ENCODE data around the gene HDGF. TPM values are rescaled to one million over a fixed set of nuclear protein-coding genes. Genes with fewer than 3 reads are reported as not detected.

HDGF gene
- total RNA-seq, 1 experiment from 2014 or later: 325 TPM

DNA sequence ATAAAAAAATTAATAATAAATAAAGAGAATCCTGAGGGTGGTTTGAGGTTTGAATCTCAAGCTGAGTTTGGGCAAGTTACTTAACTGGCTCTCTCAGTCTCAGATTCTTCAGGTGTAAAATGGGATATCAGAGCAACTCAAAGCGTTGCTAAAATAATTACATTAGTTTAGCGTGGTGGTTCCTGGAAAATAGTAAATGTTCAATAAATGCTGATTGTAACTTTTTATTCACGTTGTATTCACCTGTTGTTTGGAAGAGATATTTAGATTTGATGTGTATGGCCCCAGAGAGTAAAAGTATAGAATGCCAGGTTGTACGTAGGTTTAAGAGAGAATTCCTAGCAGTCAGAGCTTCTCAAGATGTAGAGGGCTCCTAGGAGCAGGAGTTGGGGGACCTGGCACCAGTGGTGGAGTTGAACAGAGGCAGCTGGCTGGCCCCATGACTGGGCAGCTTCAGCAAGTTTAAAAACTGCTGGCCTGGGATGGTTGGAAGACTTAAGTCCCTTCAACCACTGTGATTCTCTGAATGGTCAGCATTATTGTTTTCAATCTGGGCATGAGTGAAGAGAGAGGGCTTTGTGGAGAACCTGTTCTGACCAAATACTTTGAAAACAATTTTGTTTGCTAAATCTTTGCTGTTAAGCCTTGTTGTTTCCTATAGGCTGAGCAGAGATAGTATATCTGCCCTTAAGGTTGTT, 38.3 kb upstream of the HDGF start:
- Histone ChIP-seq H3K9me3 (ENCODE audit: control insufficient read depth, insufficient read depth, low read depth, low read length) (no peaks in the 10 kb centered on the region), H3K27ac (ENCODE audit: low read length) (no peak overlapping the region), H3K4me3 (ENCODE audit: low read depth in 2 of 2, low read length in 2 of 2) (no peak overlapping the region), H3K4me1 (ENCODE audit: control insufficient read depth, insufficient read depth, low read length) (no peaks in the 10 kb centered on the region), H3K36me3 (ENCODE audit: control insufficient read depth, insufficient read depth, low read length) (peaks cover 7% of the 10 kb centered on the region; the same call in 1 of the 2 replicates), H3K27me3 (ENCODE audit: control insufficient read depth, insufficient read depth, low read length) (no peaks in the 10 kb centered on the region)
- intact Hi-C loops (cut with micrococcal nuclease; ENCODE audit: unreplicated experiment): no loop called here
- no peak for TF ChIP-seq SIN3A (IDR thresholded peaks at IDR 0.05; ENCODE audit: borderline replicate concordance, insufficient read depth, low read depth, low read length)
- no peak for TF ChIP-seq TCF7L2 (IDR thresholded peaks at IDR 0.05; ENCODE audit: low read depth, low read length)
- TF ChIP-seq, protein P1, sequence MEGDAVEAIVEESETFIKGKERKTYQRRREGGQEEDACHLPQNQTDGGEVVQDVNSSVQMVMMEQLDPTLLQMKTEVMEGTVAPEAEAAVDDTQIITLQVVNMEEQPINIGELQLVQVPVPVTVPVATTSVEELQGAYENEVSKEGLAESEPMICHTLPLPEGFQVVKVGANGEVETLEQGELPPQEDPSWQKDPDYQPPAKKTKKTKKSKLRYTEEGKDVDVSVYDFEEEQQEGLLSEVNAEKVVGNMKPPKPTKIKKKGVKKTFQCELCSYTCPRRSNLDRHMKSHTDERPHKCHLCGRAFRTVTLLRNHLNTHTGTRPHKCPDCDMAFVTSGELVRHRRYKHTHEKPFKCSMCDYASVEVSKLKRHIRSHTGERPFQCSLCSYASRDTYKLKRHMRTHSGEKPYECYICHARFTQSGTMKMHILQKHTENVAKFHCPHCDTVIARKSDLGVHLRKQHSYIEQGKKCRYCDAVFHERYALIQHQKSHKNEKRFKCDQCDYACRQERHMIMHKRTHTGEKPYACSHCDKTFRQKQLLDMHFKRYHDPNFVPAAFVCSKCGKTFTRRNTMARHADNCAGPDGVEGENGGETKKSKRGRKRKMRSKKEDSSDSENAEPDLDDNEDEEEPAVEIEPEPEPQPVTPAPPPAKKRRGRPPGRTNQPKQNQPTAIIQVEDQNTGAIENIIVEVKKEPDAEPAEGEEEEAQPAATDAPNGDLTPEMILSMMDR (IDR thresholded peaks at IDR 0.05): no peak
- no peak for TF ChIP-seq POLR2AphosphoS5 (IDR thresholded peaks at IDR 0.05; ENCODE audit: low read depth, low read length)
- TF ChIP-seq, protein P2, sequence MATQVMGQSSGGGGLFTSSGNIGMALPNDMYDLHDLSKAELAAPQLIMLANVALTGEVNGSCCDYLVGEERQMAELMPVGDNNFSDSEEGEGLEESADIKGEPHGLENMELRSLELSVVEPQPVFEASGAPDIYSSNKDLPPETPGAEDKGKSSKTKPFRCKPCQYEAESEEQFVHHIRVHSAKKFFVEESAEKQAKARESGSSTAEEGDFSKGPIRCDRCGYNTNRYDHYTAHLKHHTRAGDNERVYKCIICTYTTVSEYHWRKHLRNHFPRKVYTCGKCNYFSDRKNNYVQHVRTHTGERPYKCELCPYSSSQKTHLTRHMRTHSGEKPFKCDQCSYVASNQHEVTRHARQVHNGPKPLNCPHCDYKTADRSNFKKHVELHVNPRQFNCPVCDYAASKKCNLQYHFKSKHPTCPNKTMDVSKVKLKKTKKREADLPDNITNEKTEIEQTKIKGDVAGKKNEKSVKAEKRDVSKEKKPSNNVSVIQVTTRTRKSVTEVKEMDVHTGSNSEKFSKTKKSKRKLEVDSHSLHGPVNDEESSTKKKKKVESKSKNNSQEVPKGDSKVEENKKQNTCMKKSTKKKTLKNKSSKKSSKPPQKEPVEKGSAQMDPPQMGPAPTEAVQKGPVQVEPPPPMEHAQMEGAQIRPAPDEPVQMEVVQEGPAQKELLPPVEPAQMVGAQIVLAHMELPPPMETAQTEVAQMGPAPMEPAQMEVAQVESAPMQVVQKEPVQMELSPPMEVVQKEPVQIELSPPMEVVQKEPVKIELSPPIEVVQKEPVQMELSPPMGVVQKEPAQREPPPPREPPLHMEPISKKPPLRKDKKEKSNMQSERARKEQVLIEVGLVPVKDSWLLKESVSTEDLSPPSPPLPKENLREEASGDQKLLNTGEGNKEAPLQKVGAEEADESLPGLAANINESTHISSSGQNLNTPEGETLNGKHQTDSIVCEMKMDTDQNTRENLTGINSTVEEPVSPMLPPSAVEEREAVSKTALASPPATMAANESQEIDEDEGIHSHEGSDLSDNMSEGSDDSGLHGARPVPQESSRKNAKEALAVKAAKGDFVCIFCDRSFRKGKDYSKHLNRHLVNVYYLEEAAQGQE (IDR thresholded peaks at IDR 0.05; ENCODE audit: insufficient read depth in 1 of 2, low read depth in 2 of 2, low read length in 1 of 2): no peak
- in situ Hi-C loops (cut with HindIII; ENCODE audit: low pct_unique_long_range_greater_than_20kb, low sequenced_read_pairs): no loop called here
- ATAC-seq (no peak), DNase-seq (ENCODE audit: low read depth, low spot score) (no peak)
- ChIA-PET CTCF (no interaction called here), POLR2A (interaction anchor here (0.6 kb wide), 1 partner anchor 23 kb away, joined by 6 read pairs; no protein-coding TSS in a partner anchor)
- BruUV-seq (replicated peaks): TSS peak; percentile 51

DNA sequence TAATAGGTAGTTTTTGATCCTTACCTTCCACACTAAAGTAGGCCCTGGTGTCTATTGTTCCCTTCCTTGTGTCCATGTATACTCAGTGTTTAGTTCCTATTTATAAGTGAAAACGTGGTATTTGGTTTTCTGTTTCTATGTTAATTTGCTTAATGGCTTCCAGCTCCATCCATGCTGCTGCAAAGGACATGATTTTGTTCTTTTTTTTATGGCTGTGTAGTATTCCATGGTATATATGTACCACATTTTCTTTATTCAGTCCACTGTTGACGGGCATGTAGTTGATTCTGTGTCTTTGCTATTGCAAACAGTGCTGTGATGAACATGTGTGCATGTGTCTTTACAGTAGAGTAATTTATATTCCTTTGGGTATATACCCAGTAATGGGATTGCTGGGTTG, 36.7 kb upstream of the HDGF start:
- ChIA-PET POLR2A (no interaction called here), CTCF (no interaction called here)
- TF ChIP-seq POLR2AphosphoS5 (IDR thresholded peaks at IDR 0.05; ENCODE audit: low read depth, low read length) (no peak), SIN3A (IDR thresholded peaks at IDR 0.05; ENCODE audit: borderline replicate concordance, insufficient read depth, low read depth, low read length) (no peak), TCF7L2 (IDR thresholded peaks at IDR 0.05; ENCODE audit: low read depth, low read length) (no peak)
- TF ChIP-seq, protein P2 (IDR thresholded peaks at IDR 0.05; ENCODE audit: insufficient read depth in 1 of 2, low read depth in 2 of 2, low read length in 1 of 2): no peak
- TF ChIP-seq, protein P1 (IDR thresholded peaks at IDR 0.05): no peak
- in situ Hi-C loops (cut with HindIII; ENCODE audit: low pct_unique_long_range_greater_than_20kb, low sequenced_read_pairs) (no loop called here), intact Hi-C loops (cut with micrococcal nuclease; ENCODE audit: unreplicated experiment) (no loop called here)
- DNase-seq (ENCODE audit: low read depth, low spot score): no peak
- Histone ChIP-seq H3K4me1 (ENCODE audit: control insufficient read depth, insufficient read depth, low read length) (no peaks in the 10 kb centered on the region), H3K36me3 (ENCODE audit: control insufficient read depth, insufficient read depth, low read length) (peaks cover 3% of the 10 kb centered on the region), H3K4me3 (ENCODE audit: low read depth in 2 of 2, low read length in 2 of 2) (no peak overlapping the region), H3K27ac (ENCODE audit: low read length) (no peak overlapping the region), H3K27me3 (ENCODE audit: control insufficient read depth, insufficient read depth, low read length) (no peaks in the 10 kb centered on the region), H3K9me3 (ENCODE audit: control insufficient read depth, insufficient read depth, low read depth, low read length) (no peaks in the 10 kb centered on the region)
- BruUV-seq (replicated peaks): no TSS peak
- no peak for ATAC-seq
